Measurements from ENCODE around the gene PSMD9. TPM values are rescaled to one million over a fixed set of nuclear protein-coding genes. Genes with fewer than 3 reads are reported as not detected.
"Not testable (repeated sequence)": the region's sequence is repeated elsewhere in the genome, so short reads cannot be mapped to it uniquely, and the experiment has no call there.

PSMD9 gene
- polyA plus RNA-seq, 1 donor from 2014 or later: 79.3 TPM

GRCh38 chr12:121875582-121875981 lies 13.0 kb upstream of the PSMD9 start:
- H3K4me2 ChIP-seq (ENCODE audit: low read length): no peak overlapping the region
- no peaks in the 10 kb centered on the region for H3K9me2 ChIP-seq (ENCODE audit: insufficient read depth, low read length)
- H3K9me3 ChIP-seq (ENCODE audit: low read length): no peaks in the 10 kb centered on the region
- no peaks in the 10 kb centered on the region for H3K36me3 ChIP-seq (ENCODE audit: insufficient read depth, low read length)
- no peak overlapping the region for H3K4me3 ChIP-seq (ENCODE audit: low read length)
- H2AFZ ChIP-seq (ENCODE audit: low read depth, low read length): no peak overlapping the region
- H4K20me1 ChIP-seq (ENCODE audit: insufficient read depth): no peaks in the 10 kb centered on the region
- H3K9ac ChIP-seq (ENCODE audit: low read length): no peak overlapping the region
- H3K27ac ChIP-seq (ENCODE audit: low read length): no peak overlapping the region
- TF ChIP-seq TAF1 (IDR thresholded peaks at IDR 0.05; ENCODE audit: low read depth): no peak
- no peak for TF ChIP-seq MXI1 (conservative IDR thresholded peaks at IDR 0.05; ENCODE audit: poor library complexity, severe bottlenecking)
- TF ChIP-seq RAD21 (conservative IDR thresholded peaks at IDR 0.05): no peak
- TF ChIP-seq SMC3 (conservative IDR thresholded peaks at IDR 0.05; ENCODE audit: poor library complexity): no peak
- no peak for TF ChIP-seq EZH2 (IDR thresholded peaks at IDR 0.05; ENCODE audit: borderline replicate concordance, insufficient read depth, low read length, poor library complexity, severe bottlenecking)
- no peak for TF ChIP-seq POLR2AphosphoS5 (IDR thresholded peaks at IDR 0.05)
- TF ChIP-seq EP300 (conservative IDR thresholded peaks at IDR 0.05; ENCODE audit: poor library complexity, severe bottlenecking): no peak
- TF ChIP-seq CTCF (IDR thresholded peaks at IDR 0.05; ENCODE audit: poor library complexity, severe bottlenecking): no peak
- no peaks in the 10 kb centered on the region for H3K27me3 ChIP-seq (ENCODE audit: insufficient read depth, low read depth, low read length)
- no peaks in the 10 kb centered on the region for H3F3A ChIP-seq (ENCODE audit: insufficient read depth, low read length, poor library complexity, severe bottlenecking)
- H3K79me2 ChIP-seq (replicated peaks; ENCODE audit: insufficient read depth, low read length): no peaks in the 10 kb centered on the region

GRCh38 chr12:121876080-121876447 lies 12.5 kb upstream of the PSMD9 start:
- H3K9ac ChIP-seq (ENCODE audit: low read length); H3K36me3 ChIP-seq (ENCODE audit: insufficient read depth, low read length); H3K27ac ChIP-seq (ENCODE audit: low read length); H2AFZ ChIP-seq (ENCODE audit: low read depth, low read length); H3K4me3 ChIP-seq (ENCODE audit: low read length); H3K79me2 ChIP-seq (replicated peaks; ENCODE audit: insufficient read depth, low read length); H3K9me2 ChIP-seq (ENCODE audit: insufficient read depth, low read length); H3F3A ChIP-seq (ENCODE audit: insufficient read depth, low read length, poor library complexity, severe bottlenecking); H4K20me1 ChIP-seq (ENCODE audit: insufficient read depth); H3K4me2 ChIP-seq (ENCODE audit: low read length); H3K27me3 ChIP-seq (ENCODE audit: insufficient read depth, low read depth, low read length); H3K9me3 ChIP-seq (ENCODE audit: low read length): not testable (repeated sequence)

- Histone ChIP-seq H4K20me1 (ENCODE audit: insufficient read depth) (no peaks in the 10 kb centered on the region), H3K36me3 (ENCODE audit: insufficient read depth, low read length) (no peaks in the 10 kb centered on the region), H3K9ac (ENCODE audit: low read length) (no peak overlapping the region), H3K79me2 (replicated peaks; ENCODE audit: insufficient read depth, low read length) (no peaks in the 10 kb centered on the region), H3K4me2 (ENCODE audit: low read length) (no peak overlapping the region), H3K27ac (ENCODE audit: low read length) (no peak overlapping the region), H3K4me3 (ENCODE audit: low read length) (no peak overlapping the region), H3K9me2 (ENCODE audit: insufficient read depth, low read length) (no peaks in the 10 kb centered on the region), H3F3A (ENCODE audit: insufficient read depth, low read length, poor library complexity, severe bottlenecking) (no peaks in the 10 kb centered on the region), H3K9me3 (ENCODE audit: low read length) (no peaks in the 10 kb centered on the region), H2AFZ (ENCODE audit: low read depth, low read length) (no peak overlapping the region), H3K27me3 (ENCODE audit: insufficient read depth, low read depth, low read length) (no peaks in the 10 kb centered on the region)
- no peak for TF ChIP-seq EZH2 (IDR thresholded peaks at IDR 0.05; ENCODE audit: borderline replicate concordance, insufficient read depth, low read length, poor library complexity, severe bottlenecking)
- no peak for TF ChIP-seq CTCF (IDR thresholded peaks at IDR 0.05; ENCODE audit: poor library complexity, severe bottlenecking)
- TF ChIP-seq REST (IDR thresholded peaks at IDR 0.05; ENCODE audit: borderline replicate concordance): no peak
- no peak for TF ChIP-seq POLR2AphosphoS5 (IDR thresholded peaks at IDR 0.05)
- no peak for TF ChIP-seq TAF1 (IDR thresholded peaks at IDR 0.05; ENCODE audit: low read depth)
- TF ChIP-seq EP300 (conservative IDR thresholded peaks at IDR 0.05; ENCODE audit: poor library complexity, severe bottlenecking): no peak
- TF ChIP-seq RAD21 (conservative IDR thresholded peaks at IDR 0.05): no peak
- TF ChIP-seq MXI1 (conservative IDR thresholded peaks at IDR 0.05; ENCODE audit: poor library complexity, severe bottlenecking): no peak
- no peak for TF ChIP-seq SMC3 (conservative IDR thresholded peaks at IDR 0.05; ENCODE audit: poor library complexity)
These were observed 5.3 kb upstream of the PSMD9 start for GRCh38 chr12:121883315-121883660.

- not testable (repeated sequence) for H3F3A ChIP-seq (ENCODE audit: insufficient read depth, low read length, poor library complexity, severe bottlenecking); H4K20me1 ChIP-seq (ENCODE audit: insufficient read depth); H2AFZ ChIP-seq (ENCODE audit: low read depth, low read length); H3K4me2 ChIP-seq (ENCODE audit: low read length); H3K79me2 ChIP-seq (replicated peaks; ENCODE audit: insufficient read depth, low read length); H3K9ac ChIP-seq (ENCODE audit: low read length); H3K27me3 ChIP-seq (ENCODE audit: insufficient read depth, low read depth, low read length); H3K4me3 ChIP-seq (ENCODE audit: low read length); H3K9me2 ChIP-seq (ENCODE audit: insufficient read depth, low read length); H3K9me3 ChIP-seq (ENCODE audit: low read length); H3K27ac ChIP-seq (ENCODE audit: low read length); H3K36me3 ChIP-seq (ENCODE audit: insufficient read depth, low read length)
These were observed 3.5 kb upstream of the PSMD9 start for GRCh38 chr12:121885129-121885528.
